ENCODE measurements around the gene RCOR2.

The RCOR2 gene

GRCh38 chr11:63907063-63907462, 9.9 kb downstream of the RCOR2 start:
- Mint-ChIP-seq H3K9me3 (no peaks in the 10 kb centered on the region), H3K27ac (no peak overlapping the region), H3K4me1 (ENCODE audit: low read depth) (no peaks in the 10 kb centered on the region), H3K4me3 (no peak overlapping the region), H3K36me3 (ENCODE audit: low read depth) (peaks cover 73% of the 10 kb centered on the region), H3K27me3 (no peaks in the 10 kb centered on the region)
- no peak for DNase-seq

- no peak overlapping the region for H3K4me3 Mint-ChIP-seq
- no peak overlapping the region for H3K27ac Mint-ChIP-seq
- no peaks in the 10 kb centered on the region for H3K4me1 Mint-ChIP-seq (ENCODE audit: low read depth)
- H3K9me3 Mint-ChIP-seq: no peaks in the 10 kb centered on the region
- DNase-seq: peak; percentile 66
- no peaks in the 10 kb centered on the region for H3K27me3 Mint-ChIP-seq
- peaks cover 78% of the 10 kb centered on the region for H3K36me3 Mint-ChIP-seq (ENCODE audit: low read depth)
Observed at GRCh38 chr11:63906585-63906984, 10.4 kb downstream of the RCOR2 start.

GRCh38 chr11:63906087-63906486, 10.9 kb downstream of the RCOR2 start:
- no peak for DNase-seq
- H3K36me3 Mint-ChIP-seq (ENCODE audit: low read depth): peaks cover 80% of the 10 kb centered on the region
- no peaks in the 10 kb centered on the region for H3K27me3 Mint-ChIP-seq
- no peaks in the 10 kb centered on the region for H3K9me3 Mint-ChIP-seq
- no peaks in the 10 kb centered on the region for H3K4me1 Mint-ChIP-seq (ENCODE audit: low read depth)
- H3K4me3 Mint-ChIP-seq: no peak overlapping the region
- H3K27ac Mint-ChIP-seq: peak overlapping the region; percentile 55

GRCh38 chr11:63905179-63905578, 11.8 kb downstream of the RCOR2 start:
- no peaks in the 10 kb centered on the region for H3K27me3 Mint-ChIP-seq
- H3K4me3 Mint-ChIP-seq: no peak overlapping the region
- peaks cover 85% of the 10 kb centered on the region for H3K36me3 Mint-ChIP-seq (ENCODE audit: low read depth)
- H3K27ac Mint-ChIP-seq: no peak overlapping the region
- no peaks in the 10 kb centered on the region for H3K4me1 Mint-ChIP-seq (ENCODE audit: low read depth)
- DNase-seq: no peak
- no peaks in the 10 kb centered on the region for H3K9me3 Mint-ChIP-seq

GRCh38 chr11:63904743-63905142, 12.2 kb downstream of the RCOR2 start:
- Mint-ChIP-seq H3K9me3 (no peaks in the 10 kb centered on the region), H3K36me3 (ENCODE audit: low read depth) (peaks cover 85% of the 10 kb centered on the region), H3K4me3 (no peak overlapping the region), H3K4me1 (ENCODE audit: low read depth) (no peaks in the 10 kb centered on the region), H3K27ac (no peak overlapping the region), H3K27me3 (no peaks in the 10 kb centered on the region)
- DNase-seq: no peak

- H3K27ac Mint-ChIP-seq: peak overlapping the region; percentile 7
- H3K36me3 Mint-ChIP-seq (ENCODE audit: low read depth): peaks cover 90% of the 10 kb centered on the region
- DNase-seq: no peak
- H3K4me3 Mint-ChIP-seq: no peak overlapping the region
- H3K27me3 Mint-ChIP-seq: no peaks in the 10 kb centered on the region
- H3K9me3 Mint-ChIP-seq: no peaks in the 10 kb centered on the region
- H3K4me1 Mint-ChIP-seq (ENCODE audit: low read depth): no peaks in the 10 kb centered on the region
Observed at GRCh38 chr11:63903884-63904283, 13.1 kb downstream of the RCOR2 start.

- no peaks in the 10 kb centered on the region for H3K27me3 Mint-ChIP-seq
- no peak overlapping the region for H3K4me3 Mint-ChIP-seq
- DNase-seq: no peak
- no peaks in the 10 kb centered on the region for H3K9me3 Mint-ChIP-seq
- no peak overlapping the region for H3K27ac Mint-ChIP-seq
- H3K36me3 Mint-ChIP-seq (ENCODE audit: low read depth): peaks cover 96% of the 10 kb centered on the region
- H3K4me1 Mint-ChIP-seq (ENCODE audit: low read depth): no peaks in the 10 kb centered on the region
Observed at GRCh38 chr11:63901660-63902059, 15.3 kb downstream of the RCOR2 start.

GRCh38 chr11:63897459-63898146, 19.4 kb downstream of the RCOR2 start:
- no peaks in the 10 kb centered on the region for H3K27me3 Mint-ChIP-seq
- H3K36me3 Mint-ChIP-seq (ENCODE audit: low read depth): peaks cover 86% of the 10 kb centered on the region
- H3K4me1 Mint-ChIP-seq (ENCODE audit: low read depth): peaks cover 18% of the 10 kb centered on the region
- DNase-seq: no peak
- peak overlapping the region; percentile 8 for H3K27ac Mint-ChIP-seq
- H3K9me3 Mint-ChIP-seq: no peaks in the 10 kb centered on the region
- no peak overlapping the region for H3K4me3 Mint-ChIP-seq

GRCh38 chr11:63896071-63896470, 20.9 kb downstream of the RCOR2 start:
- H3K27ac Mint-ChIP-seq: no peak overlapping the region
- peaks cover 85% of the 10 kb centered on the region for H3K36me3 Mint-ChIP-seq (ENCODE audit: low read depth)
- no peaks in the 10 kb centered on the region for H3K9me3 Mint-ChIP-seq
- no peak overlapping the region for H3K4me3 Mint-ChIP-seq
- H3K27me3 Mint-ChIP-seq: no peaks in the 10 kb centered on the region
- H3K4me1 Mint-ChIP-seq (ENCODE audit: low read depth): peaks cover 33% of the 10 kb centered on the region
- DNase-seq: no peak

GRCh38 chr11:63893355-63893754, 23.6 kb downstream of the RCOR2 start:
- Mint-ChIP-seq H3K4me3 (no peak overlapping the region), H3K4me1 (ENCODE audit: low read depth) (peaks cover 60% of the 10 kb centered on the region), H3K27me3 (no peaks in the 10 kb centered on the region), H3K9me3 (no peaks in the 10 kb centered on the region), H3K27ac (no peak overlapping the region), H3K36me3 (ENCODE audit: low read depth) (peaks cover 65% of the 10 kb centered on the region)
- no peak for DNase-seq

GRCh38 chr11:63892228-63892627, 24.7 kb downstream of the RCOR2 start:
- Mint-ChIP-seq H3K4me3 (no peak overlapping the region), H3K4me1 (ENCODE audit: low read depth) (peaks cover 71% of the 10 kb centered on the region), H3K36me3 (ENCODE audit: low read depth) (peaks cover 54% of the 10 kb centered on the region), H3K9me3 (no peaks in the 10 kb centered on the region), H3K27me3 (no peaks in the 10 kb centered on the region), H3K27ac (peak overlapping the region; percentile 60)
- no peak for DNase-seq

- no peak overlapping the region for H3K27ac Mint-ChIP-seq
- no peaks in the 10 kb centered on the region for H3K9me3 Mint-ChIP-seq
- peaks cover 37% of the 10 kb centered on the region for H3K36me3 Mint-ChIP-seq (ENCODE audit: low read depth)
- H3K4me1 Mint-ChIP-seq (ENCODE audit: low read depth): peaks cover 69% of the 10 kb centered on the region
- no peak for DNase-seq
- no peak overlapping the region for H3K4me3 Mint-ChIP-seq
- no peaks in the 10 kb centered on the region for H3K27me3 Mint-ChIP-seq
Observed at GRCh38 chr11:63890368-63890767, 26.6 kb downstream of the RCOR2 start.

GRCh38 chr11:63889344-63889743, 27.6 kb downstream of the RCOR2 start:
- Mint-ChIP-seq H3K4me1 (ENCODE audit: low read depth) (peaks cover 72% of the 10 kb centered on the region), H3K27me3 (no peaks in the 10 kb centered on the region), H3K36me3 (ENCODE audit: low read depth) (peaks cover 37% of the 10 kb centered on the region), H3K27ac (peak overlapping the region; percentile 96), H3K4me3 (peak overlapping the region; percentile 81), H3K9me3 (no peaks in the 10 kb centered on the region)
- DNase-seq: no peak

GRCh38 chr11:63888170-63889086, 28.5 kb downstream of the RCOR2 start:
- peaks cover 75% of the 10 kb centered on the region for H3K4me1 Mint-ChIP-seq (ENCODE audit: low read depth)
- DNase-seq: peak; percentile 71
- peaks cover 30% of the 10 kb centered on the region for H3K36me3 Mint-ChIP-seq (ENCODE audit: low read depth)
- H3K27ac Mint-ChIP-seq: peak overlapping the region; percentile 96
- no peaks in the 10 kb centered on the region for H3K27me3 Mint-ChIP-seq
- H3K4me3 Mint-ChIP-seq: peak overlapping the region; percentile 81
- no peaks in the 10 kb centered on the region for H3K9me3 Mint-ChIP-seq

GRCh38 chr11:63887386-63887999, 29.5 kb downstream of the RCOR2 start:
- DNase-seq: no peak
- peak overlapping the region; percentile 96 for H3K27ac Mint-ChIP-seq
- H3K9me3 Mint-ChIP-seq: no peaks in the 10 kb centered on the region
- H3K4me3 Mint-ChIP-seq: no peak overlapping the region
- H3K36me3 Mint-ChIP-seq (ENCODE audit: low read depth): peaks cover 32% of the 10 kb centered on the region
- peaks cover 82% of the 10 kb centered on the region for H3K4me1 Mint-ChIP-seq (ENCODE audit: low read depth)
- H3K27me3 Mint-ChIP-seq: no peaks in the 10 kb centered on the region
